GM12878 (cell line): ENCODE data around the gene PRG2. TPM values are rescaled to one million over a fixed set of nuclear protein-coding genes. Genes with fewer than 3 reads are reported as not detected.
A peak's percentile ranks its signal among the peaks of the same experiment; 100 is the strongest.

Experiments used
- ATAC-seq: fragments of 200-7000 bp; cut with Tn5 transposase; 3 replicates; pipeline ENCODE4 v1.9.1; 2020; ENCODE audit warnings: mild to moderate bottlenecking, moderate library complexity
- BruUV-seq: library from RNA; stranded (reverse); fragments of 400-500 nt; replicated peaks from 2 replicates; lab custom pipeline; 2021; lab: Mats Ljungman, UMichigan
- CTCF ChIA-PET: fragments of 300-600 bp; sonication (Branson Sonifier 250); formaldehyde crosslinking; extraction: SDS; loops from one replicate; lab custom pipeline; 2021; ENCODE audit warnings: inconsistent platforms; lab: Yijun Ruan, JAX
- POLR2A ChIA-PET: fragments of 350-600 bp; formaldehyde crosslinking; extraction: SDS; loops from one replicate; lab custom pipeline; 2021; ENCODE audit warnings: inconsistent platforms; lab: Charles Lee
- RAD21 ChIA-PET: fragments of 300-600 bp; sonication (Branson Sonifier 250); formaldehyde crosslinking; loops from one replicate; lab custom pipeline; 2023; ENCODE audit warnings: antibody characterized with exemption; ENCODE audit not compliant: unreplicated experiment; lab: Charles Lee
- SMC1A ChIA-PET: fragments of 300-600 bp; sonication (Branson Sonifier 250); formaldehyde crosslinking; loops from one replicate; lab custom pipeline; 2023; ENCODE audit not compliant: unreplicated experiment, uncharacterized antibody; lab: Charles Lee
- DNase-seq: peaks from one replicate; pipeline ENCODE4 v3.0.0-alpha.2; 2011; ENCODE audit warnings: low read depth, low spot score
- FAIRE-seq: peaks from 3 replicates; lab custom pipeline; 2011; peaks lifted over from hg19 to GRCh38; lab: Jason Lieb, UNC
- H2AFZ ChIP-seq: 2 replicates; pipeline ENCODE4 v1.6.0; 2011; ENCODE audit warnings: low read depth, low read length, control low read depth; ENCODE audit not compliant: control insufficient read depth
- H3K27ac ChIP-seq: 2 replicates; pipeline ENCODE4 v1.5.1; 2011; ENCODE audit warnings: control low read depth; ENCODE audit not compliant: control insufficient read depth, insufficient read depth
- H3K27me3 ChIP-seq, 2 experiments: replicated peaks in 1 of 2; 2 replicates each; pipeline versions ENCODE4 v1.6.0 to v1.6.1; 2011; ENCODE audit warnings: low read length in 1 of 2; ENCODE audit not compliant: control insufficient read depth in 2 of 2, insufficient read depth in 2 of 2
- H3K36me3 ChIP-seq, 2 experiments: 2 replicates each; pipeline ENCODE4 v1.5.1; 2011; ENCODE audit warnings: low read length in 1 of 2; ENCODE audit not compliant: control insufficient read depth in 2 of 2, insufficient read depth in 2 of 2
- H3K4me1 ChIP-seq: 2 replicates; pipeline ENCODE4 v1.6.1; 2011; ENCODE audit warnings: mild to moderate bottlenecking, low read length, moderate library complexity, mixed read lengths; ENCODE audit not compliant: control insufficient read depth, insufficient read depth
- H3K4me2 ChIP-seq: 2 replicates; pipeline ENCODE4 v1.6.0; 2011; ENCODE audit warnings: control low read depth; ENCODE audit not compliant: control insufficient read depth, insufficient read depth
- H3K4me3 ChIP-seq: fragments of 200-600 bp; sonication (generic); 2 replicates; pipeline ENCODE4 v1.5.1; 2016
- H3K79me2 ChIP-seq: 2 replicates; pipeline ENCODE4 v1.6.0; 2011; ENCODE audit warnings: low read length; ENCODE audit not compliant: control insufficient read depth, insufficient read depth
- H3K9ac ChIP-seq: 2 replicates; pipeline ENCODE4 v1.8.0; 2011; ENCODE audit warnings: low read length, control low read depth, mixed read lengths; ENCODE audit not compliant: control insufficient read depth, insufficient read depth
- H3K9me3 ChIP-seq: replicated peaks from 3 replicates; pipeline ENCODE4 v1.5.1; 2011; ENCODE audit warnings: mild to moderate bottlenecking, low read length; ENCODE audit not compliant: control insufficient read depth, insufficient read depth
- H4K20me1 ChIP-seq: 2 replicates; pipeline ENCODE4 v1.6.0; 2011; ENCODE audit not compliant: control insufficient read depth, insufficient read depth
- ATF3 ChIP-seq: IDR thresholded peaks from 2 replicates; pipeline ENCODE4 v1.6.1; 2011; ENCODE audit warnings: low read depth, mild to moderate bottlenecking, low read length, moderate library complexity, borderline replicate concordance; ENCODE audit errors: extremely low read depth
- CBX3 ChIP-seq: fragments of 200-600 bp; sonication (generic); IDR thresholded peaks from 2 replicates; pipeline ENCODE4 v1.6.1; 2016; ENCODE audit warnings: low read depth, borderline replicate concordance
- CEBPB ChIP-seq, 2 experiments: fragments of 150-350 bp in 1 of 2; IDR thresholded peaks; 2 replicates each; pipeline ENCODE4 v1.6.1; 2012 to 2014; ENCODE audit warnings: low read depth in 2 of 2, low read length in 2 of 2, borderline replicate concordance in 1 of 2, inconsistent platforms in 1 of 2
- CREM ChIP-seq: IDR thresholded peaks from 2 replicates; pipeline ENCODE4 v1.6.1; 2014; ENCODE audit warnings: antibody characterized with exemption, low read depth
- DPF2 ChIP-seq: fragments of 450-650 bp; IDR thresholded peaks from 2 replicates; pipeline ENCODE4 v1.6.1; 2017; ENCODE audit warnings: mild to moderate bottlenecking
- GABPA ChIP-seq: IDR thresholded peaks from 2 replicates; pipeline ENCODE4 v1.6.1; 2014; ENCODE audit warnings: antibody characterized with exemption, low read depth, mild to moderate bottlenecking, inconsistent platforms
- NFXL1 ChIP-seq: fragments of 450-650 bp; IDR thresholded peaks from 2 replicates; pipeline ENCODE4 v1.6.1; 2017; ENCODE audit warnings: antibody characterized with exemption, mild to moderate bottlenecking, borderline replicate concordance
- NFYB ChIP-seq: IDR thresholded peaks from 2 replicates; pipeline ENCODE4 v1.6.1; 2011; ENCODE audit warnings: low read depth, mild to moderate bottlenecking, low read length, improper control_type of control experiment, moderate library complexity; ENCODE audit not compliant: insufficient read depth
- NR2C2 ChIP-seq: IDR thresholded peaks from 2 replicates; pipeline ENCODE4 v1.6.1; 2011; ENCODE audit warnings: borderline replicate concordance, low read depth; ENCODE audit not compliant: control insufficient read depth, insufficient read length
- NR2F1 ChIP-seq: fragments of 450-650 bp; conservative IDR thresholded peaks from 2 replicates; pipeline ENCODE4 v1.6.1; 2017; ENCODE audit warnings: mild to moderate bottlenecking
- POLR2A ChIP-seq: IDR thresholded peaks from 2 replicates; pipeline ENCODE4 v1.6.1; 2011; ENCODE audit warnings: low read depth, mild to moderate bottlenecking, low read length
- SREBF2 ChIP-seq: IDR thresholded peaks from 2 replicates; pipeline ENCODE4 v1.6.1; 2012; ENCODE audit warnings: mild to moderate bottlenecking, low read length
- STAT3 ChIP-seq: IDR thresholded peaks from 2 replicates; pipeline ENCODE4 v1.6.1; 2011; ENCODE audit warnings: low read depth, low read length, improper control_type of control experiment
- TCF7 ChIP-seq: IDR thresholded peaks from 2 replicates; pipeline ENCODE4 v1.6.1; 2014; ENCODE audit warnings: antibody characterized with exemption, borderline replicate concordance
- ZBTB40 ChIP-seq: fragments of 450-650 bp; IDR thresholded peaks from 2 replicates; pipeline ENCODE4 v1.6.1; 2016; ENCODE audit warnings: mild to moderate bottlenecking, moderate library complexity, borderline replicate concordance
- ZNF24 ChIP-seq: fragments of 450-650 bp; IDR thresholded peaks from 2 replicates; pipeline ENCODE4 v1.6.1; 2017; ENCODE audit warnings: antibody characterized with exemption, mild to moderate bottlenecking
- WGBS: methylation state at CpG from one replicate; pipeline ENCODE4 v1.1.6; 2016; ENCODE audit warnings: low lambda C conversion rate; ENCODE audit not compliant: insufficient replicate concordance, insufficient coverage; ENCODE audit errors: missing lambda C conversion rate; 5-methylcytosine and 5-hydroxymethylcytosine counted together
- in situ Hi-C: fragments of 300-500 bp; cut with MboI; formaldehyde crosslinking; loops from 9 replicates; pipeline ENCODE4 v1.14.3; 2018; ENCODE audit warnings: mixed read lengths
- intact Hi-C: fragments of 100-400 bp; cut with micrococcal nuclease; formaldehyde crosslinking; loops from one replicate; pipeline ENCODE4 v1.14.2; 2022; ENCODE audit not compliant: unreplicated experiment
- polyA plus RNA-seq, 11 experiments: library from polyadenylated mRNA; depleted of rRNA in 4 of 11; unstranded in 6 of 11; stranded (reverse) in 5 of 11; fragments of >200 nt; fragmentation: Nextera tagmentation in 4 of 11; fragmentation: Illumina TruSeq in 1 of 11; extraction: Ambion mirVana in 4 of 11; extraction: Trizol in 1 of 11; gene quantifications; 1 replicate in 1 of 11; 2 replicates in 10 of 11; pipeline versions ENCODE4 v1.2.1 to v1.2.3, GENCODE V29; 2011 to 2016; ENCODE audit warnings: inconsistent platforms in 2 of 11, missing spikeins in 2 of 11, low read depth in 1 of 11
- total RNA-seq, 4 experiments: library from RNA; depleted of rRNA in 3 of 4; stranded (reverse); fragments of >200 nt in 3 of 4; fragmentation: Illumina TruSeq in 1 of 4; extraction: Trizol in 1 of 4; gene quantifications; 2 replicates each; pipeline versions ENCODE4 v1.2.1 to v1.2.3, GENCODE V29; 2013 to 2021

Gene PRG2
- total and polyA plus RNA-seq, 10 of the 15 experiments (the other 5 are each of a cell fraction or from before 2014, with no cell fraction given) = 0.10 to 1.7 (median 0.56) TPM; not detected in 2

GRCh38 chr11:57413681-57414080, 23.2 kb upstream of the PRG2 start:
- DNase-seq (no peak), FAIRE-seq (no peak), ATAC-seq (no peak)
- Histone ChIP-seq H3K79me2 (peaks cover 27% of the 10 kb centered on the region), H3K27ac (peak overlapping the region; percentile 2; the same call in 1 of the 2 replicates), H2AFZ (no peak overlapping the region), H3K4me2 (peak overlapping the region; percentile 1; the same call in 1 of the 2 replicates), H3K9me3 (no peaks in the 10 kb centered on the region; the same call in 2 of the 3 replicates), H3K4me3 (no peak overlapping the region), H3K9ac (no peak overlapping the region), H3K4me1 (peaks cover 22% of the 10 kb centered on the region), H4K20me1 (no peaks in the 10 kb centered on the region; the same call in 1 of the 2 replicates), H3K27me3 (no peaks in the 10 kb centered on the region), H3K36me3 (peaks cover 48 to 76% of the 10 kb centered on the region in 2 experiments)
- TF ChIP-seq CREM = no peak
- TF ChIP-seq NR2F1 = no peak
- no peak for TF ChIP-seq NR2C2
- no peak for TF ChIP-seq NFYB
- no peak for TF ChIP-seq POLR2A
- TF ChIP-seq GABPA = no peak
- SMC1A ChIA-PET = interaction anchor here (0.7 kb wide), 1 partner anchor 16 kb away, joined by 4 read pairs; no protein-coding TSS in a partner anchor
- WGBS = 98% methylated on average over 4 of the region's 4 CpGs
- intact Hi-C loops (no loop called here), in situ Hi-C loops (no loop called here)
- CTCF ChIA-PET = no interaction called here
- RAD21 ChIA-PET = interaction anchor here (1.1 kb wide), 1 partner anchor 44 kb away, joined by 3 read pairs; no protein-coding TSS in a partner anchor
- POLR2A ChIA-PET = no interaction called here
- no TSS peak for BruUV-seq

GRCh38 chr11:57410287-57410686, 19.8 kb upstream of the PRG2 start:
- H3K36me3 ChIP-seq = peaks cover 45 to 66% of the 10 kb centered on the region in 2 experiments
- H3K27ac ChIP-seq = no peak overlapping the region
- POLR2A ChIA-PET = no interaction called here
- no peaks in the 10 kb centered on the region for H3K9me3 ChIP-seq
- TF ChIP-seq CBX3 (no peak), SREBF2 (no peak), ZBTB40 (no peak), NFXL1 (no peak), ZNF24 (no peak), NFYB (no peak), CEBPB (IDR thresholded peaks at IDR 0.05; ENCODE audit: borderline replicate concordance in 1 of 2, low read depth in 2 of 2, low read length in 2 of 2) (no peak), DPF2 (no peak), ATF3 (no peak), TCF7 (no peak), STAT3 (no peak)
- CTCF ChIA-PET = no interaction called here
- no peak overlapping the region for H3K4me3 ChIP-seq
- RAD21 ChIA-PET = no interaction called here
- peaks cover 12% of the 10 kb centered on the region for H3K79me2 ChIP-seq
- H3K27me3 ChIP-seq = no peaks in the 10 kb centered on the region
- no peak overlapping the region for H3K4me2 ChIP-seq
- in situ Hi-C loops (no loop called here), intact Hi-C loops (no loop called here)
- BruUV-seq = no TSS peak
- no peaks in the 10 kb centered on the region; the same call in 1 of the 2 replicates for H4K20me1 ChIP-seq
- H3K4me1 ChIP-seq = peaks cover 22% of the 10 kb centered on the region
- H3K9ac ChIP-seq = no peak overlapping the region
- SMC1A ChIA-PET = no interaction called here
- no peak for FAIRE-seq
- no peak overlapping the region for H2AFZ ChIP-seq
- no peak for DNase-seq
- ATAC-seq = no peak
